GM23338 (cell line): ENCODE measurements around the gene SPINT2. TPM values are rescaled to one million over a fixed set of nuclear protein-coding genes. Genes with fewer than 3 reads are reported as not detected.

ENCODE experiments used
- ATAC-seq: fragments of 200-7000 bp; cut with Tn5 transposase; 3 replicates; pipeline ENCODE4 v1.9.1; 2020
- DNase-seq: peaks from one replicate; pipeline ENCODE4 v3.0.0-alpha.2; 2015; ENCODE audit warnings: low spot score
- H2AFZ ChIP-seq: fragments of 200-600 bp; sonication (generic); 2 replicates; pipeline ENCODE4 v1.8.0; 2016; ENCODE audit warnings: antibody characterized with exemption, mild to moderate bottlenecking, moderate library complexity
- H3F3A ChIP-seq: fragments of 200-600 bp; sonication (generic); replicated peaks from 2 replicates; pipeline ENCODE4 v1.8.0; 2017; ENCODE audit warnings: antibody characterized with exemption, mixed run types, low read depth
- H3K27ac ChIP-seq: fragments of 200-600 bp; sonication (generic); 2 replicates; pipeline ENCODE4 v1.6.1; 2016; ENCODE audit warnings: low read depth
- H3K27me3 ChIP-seq: fragments of 200-600 bp; sonication (generic); 2 replicates; pipeline ENCODE4 v1.8.0; 2016; ENCODE audit warnings: mild to moderate bottlenecking, mixed run types, moderate library complexity; ENCODE audit not compliant: insufficient read depth
- H3K36me3 ChIP-seq: fragments of 200-600 bp; sonication (generic); 2 replicates; pipeline ENCODE4 v1.8.0; 2016; ENCODE audit warnings: mild to moderate bottlenecking; ENCODE audit not compliant: insufficient read depth
- H3K4me1 ChIP-seq: fragments of 200-600 bp; sonication (generic); 2 replicates; pipeline ENCODE4 v1.8.0; 2016; ENCODE audit warnings: mild to moderate bottlenecking, moderate library complexity; ENCODE audit not compliant: insufficient read depth
- H3K4me2 ChIP-seq: fragments of 200-600 bp; sonication (generic); 2 replicates; pipeline ENCODE4 v1.7.1; 2017; ENCODE audit warnings: mixed run types
- H3K4me3 ChIP-seq: fragments of 200-600 bp; sonication (generic); 2 replicates; pipeline ENCODE4 v1.6.1; 2016; ENCODE audit warnings: mixed run types
- H3K79me2 ChIP-seq: fragments of 200-600 bp; sonication (generic); replicated peaks from 2 replicates; pipeline ENCODE4 v1.8.0; 2017; ENCODE audit warnings: mild to moderate bottlenecking; ENCODE audit not compliant: insufficient read depth
- H3K9me2 ChIP-seq: fragments of 200-600 bp; sonication (generic); 2 replicates; pipeline ENCODE4 v1.8.0; 2017; ENCODE audit not compliant: insufficient read depth
- H4K20me1 ChIP-seq: fragments of 200-600 bp; sonication (generic); replicated peaks from 2 replicates; pipeline ENCODE4 v1.8.0; 2017; ENCODE audit warnings: mild to moderate bottlenecking; ENCODE audit not compliant: insufficient read depth
- H3K27ac Mint-ChIP-seq: 2 replicates; pipeline ENCODE4 v1.8.0; 2020; ENCODE audit warnings: inconsistent platforms, mild to moderate bottlenecking, moderate library complexity, mixed read lengths
- H3K27me3 Mint-ChIP-seq: 3 replicates; pipeline ENCODE4 v1.8.0; 2022; ENCODE audit warnings: low read depth, mild to moderate bottlenecking, moderate library complexity, mixed read lengths, inconsistent platforms; ENCODE audit not compliant: insufficient read depth, poor library complexity
- H3K36me3 Mint-ChIP-seq: 3 replicates; pipeline ENCODE4 v1.8.0; 2021; ENCODE audit warnings: low read depth, mild to moderate bottlenecking, inconsistent platforms, moderate library complexity, mixed read lengths
- H3K4me1 Mint-ChIP-seq: 3 replicates; pipeline ENCODE4 v1.8.0; 2020; ENCODE audit warnings: mild to moderate bottlenecking, inconsistent platforms, mixed read lengths
- H3K4me3 Mint-ChIP-seq: 3 replicates; pipeline ENCODE4 v1.8.0; 2021; ENCODE audit warnings: moderate library complexity, mild to moderate bottlenecking, inconsistent platforms, mixed read lengths
- H3K9me3 Mint-ChIP-seq: 3 replicates; pipeline ENCODE4 v1.8.0; 2020; ENCODE audit warnings: moderate library complexity, mild to moderate bottlenecking, inconsistent platforms, mixed read lengths
- NANOG ChIP-seq: IDR thresholded peaks from 2 replicates; pipeline ENCODE4 v1.6.1; 2016; ENCODE audit warnings: antibody characterized with exemption, borderline replicate concordance
- POLR2AphosphoS5 ChIP-seq: IDR thresholded peaks from 2 replicates; pipeline ENCODE4 v1.6.1; 2016; ENCODE audit warnings: antibody characterized with exemption, low read depth
- ZNF114 ChIP-seq: fragments of 250-450 bp; sonication (Bioruptor Pico); IDR thresholded peaks from 2 replicates; pipeline ENCODE4 v1.5.0; 2020; ENCODE audit warnings: mild to moderate bottlenecking, moderate library complexity
- ZNF331 ChIP-seq: fragments of 250-450 bp; sonication (Bioruptor Pico); IDR thresholded peaks from 2 replicates; pipeline ENCODE4 v1.5.0; 2020; ENCODE audit warnings: low read depth, mild to moderate bottlenecking, moderate library complexity
- polyA plus RNA-seq: library from polyadenylated mRNA; unstranded; fragments of >200 nt; fragmentation: Nextera tagmentation; extraction: Ambion mirVana; gene quantifications from 2 replicates; pipeline ENCODE4 v1.2.1, GENCODE V29; 2016
- total RNA-seq: library from RNA; depleted of rRNA; stranded (reverse); fragments of >200 nt; shearing (Covaris generic); gene quantifications from 2 replicates; pipeline ENCODE4 v1.2.3, GENCODE V29; 2014
- TF ChIP-seq, protein P1 (sequence below): fragments of 250-450 bp; sonication (Bioruptor Pico); IDR thresholded peaks from 2 replicates; pipeline ENCODE4 v1.5.0; 2020; ENCODE audit warnings: mild to moderate bottlenecking, moderate library complexity
- TF ChIP-seq, protein P2 (sequence below): IDR thresholded peaks from 2 replicates; pipeline ENCODE4 v1.6.1; 2016; ENCODE audit warnings: antibody characterized with exemption

The SPINT2 gene
- total and polyA plus RNA-seq, 2 experiments from 2014 or later: 319 to 468 TPM

DNA sequence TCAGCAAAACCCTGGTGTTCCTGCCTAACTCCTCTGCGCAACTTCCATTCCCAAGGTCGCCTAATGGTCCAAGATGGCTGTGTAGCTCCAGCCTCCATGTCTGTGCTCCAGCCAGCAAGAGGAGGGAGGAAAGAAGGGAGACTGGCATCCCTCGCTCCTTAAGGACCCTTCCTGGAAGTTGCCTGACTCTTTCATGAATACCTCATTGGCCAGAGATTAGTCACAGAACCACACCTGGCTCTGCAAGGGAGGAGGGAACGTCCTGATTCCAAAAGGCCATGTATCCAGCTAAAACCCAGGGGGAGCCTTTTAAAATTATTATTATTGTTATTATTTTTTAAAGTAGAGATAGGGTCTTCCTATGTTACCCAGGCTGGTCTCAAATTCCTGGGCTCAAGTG lies 60.1 kb downstream of the SPINT2 start:
- no peaks in the 10 kb centered on the region; the same call in 1 of the 2 replicates for H4K20me1 ChIP-seq
- no peak overlapping the region for H3K27ac ChIP-seq
- no peak overlapping the region for H3K4me3 ChIP-seq
- no peak overlapping the region for H3K4me2 ChIP-seq
- H3K79me2 ChIP-seq: no peaks in the 10 kb centered on the region
- no peak for ATAC-seq
- no peaks in the 10 kb centered on the region; the same call in 1 of the 2 replicates for H3K4me1 ChIP-seq
- H3K27me3 Mint-ChIP-seq: peaks cover 20% of the 10 kb centered on the region
- H3K27me3 ChIP-seq: peaks cover 12% of the 10 kb centered on the region
- H3K9me3 Mint-ChIP-seq: no peaks in the 10 kb centered on the region; the same call in 2 of the 3 replicates
- 0 out of 2 replicates have a peak, but pooled peaks cover 5% of the 10 kb centered on the region for H3K36me3 ChIP-seq
- no peak overlapping the region for H3K4me3 Mint-ChIP-seq
- TF ChIP-seq NANOG: no peak
- no peak for TF ChIP-seq POLR2AphosphoS5
- no peak overlapping the region for H2AFZ ChIP-seq
- H3K9me2 ChIP-seq: no peaks in the 10 kb centered on the region
- peaks cover 6% of the 10 kb centered on the region; the same call in 2 of the 3 replicates for H3K36me3 Mint-ChIP-seq
- H3K4me1 Mint-ChIP-seq: peaks cover 9% of the 10 kb centered on the region; the same call in 2 of the 3 replicates
- H3K27ac Mint-ChIP-seq: no peak overlapping the region
- DNase-seq: no peak
- H3F3A ChIP-seq: 0 out of 2 replicates have a peak, but pooled peaks cover 2% of the 10 kb centered on the region

DNA sequence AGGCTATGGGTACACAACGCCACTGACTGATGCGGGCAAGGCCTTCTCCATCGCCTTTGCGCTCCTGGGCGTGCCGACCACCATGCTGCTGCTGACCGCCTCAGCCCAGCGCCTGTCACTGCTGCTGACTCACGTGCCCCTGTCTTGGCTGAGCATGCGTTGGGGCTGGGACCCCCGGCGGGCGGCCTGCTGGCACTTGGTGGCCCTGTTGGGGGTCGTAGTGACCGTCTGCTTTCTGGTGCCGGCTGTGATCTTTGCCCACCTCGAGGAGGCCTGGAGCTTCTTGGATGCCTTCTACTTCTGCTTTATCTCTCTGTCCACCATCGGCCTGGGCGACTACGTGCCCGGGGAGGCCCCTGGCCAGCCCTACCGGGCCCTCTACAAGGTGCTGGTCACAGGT lies 62.2 kb downstream of the SPINT2 start:
- no peak overlapping the region for H3K27ac ChIP-seq
- no peaks in the 10 kb centered on the region for H3K4me1 ChIP-seq
- no peaks in the 10 kb centered on the region for H3K79me2 ChIP-seq
- TF ChIP-seq ZNF331 (no peak), ZNF114 (CRISPR knock-in tag) (no peak)
- TF ChIP-seq, protein P1, sequence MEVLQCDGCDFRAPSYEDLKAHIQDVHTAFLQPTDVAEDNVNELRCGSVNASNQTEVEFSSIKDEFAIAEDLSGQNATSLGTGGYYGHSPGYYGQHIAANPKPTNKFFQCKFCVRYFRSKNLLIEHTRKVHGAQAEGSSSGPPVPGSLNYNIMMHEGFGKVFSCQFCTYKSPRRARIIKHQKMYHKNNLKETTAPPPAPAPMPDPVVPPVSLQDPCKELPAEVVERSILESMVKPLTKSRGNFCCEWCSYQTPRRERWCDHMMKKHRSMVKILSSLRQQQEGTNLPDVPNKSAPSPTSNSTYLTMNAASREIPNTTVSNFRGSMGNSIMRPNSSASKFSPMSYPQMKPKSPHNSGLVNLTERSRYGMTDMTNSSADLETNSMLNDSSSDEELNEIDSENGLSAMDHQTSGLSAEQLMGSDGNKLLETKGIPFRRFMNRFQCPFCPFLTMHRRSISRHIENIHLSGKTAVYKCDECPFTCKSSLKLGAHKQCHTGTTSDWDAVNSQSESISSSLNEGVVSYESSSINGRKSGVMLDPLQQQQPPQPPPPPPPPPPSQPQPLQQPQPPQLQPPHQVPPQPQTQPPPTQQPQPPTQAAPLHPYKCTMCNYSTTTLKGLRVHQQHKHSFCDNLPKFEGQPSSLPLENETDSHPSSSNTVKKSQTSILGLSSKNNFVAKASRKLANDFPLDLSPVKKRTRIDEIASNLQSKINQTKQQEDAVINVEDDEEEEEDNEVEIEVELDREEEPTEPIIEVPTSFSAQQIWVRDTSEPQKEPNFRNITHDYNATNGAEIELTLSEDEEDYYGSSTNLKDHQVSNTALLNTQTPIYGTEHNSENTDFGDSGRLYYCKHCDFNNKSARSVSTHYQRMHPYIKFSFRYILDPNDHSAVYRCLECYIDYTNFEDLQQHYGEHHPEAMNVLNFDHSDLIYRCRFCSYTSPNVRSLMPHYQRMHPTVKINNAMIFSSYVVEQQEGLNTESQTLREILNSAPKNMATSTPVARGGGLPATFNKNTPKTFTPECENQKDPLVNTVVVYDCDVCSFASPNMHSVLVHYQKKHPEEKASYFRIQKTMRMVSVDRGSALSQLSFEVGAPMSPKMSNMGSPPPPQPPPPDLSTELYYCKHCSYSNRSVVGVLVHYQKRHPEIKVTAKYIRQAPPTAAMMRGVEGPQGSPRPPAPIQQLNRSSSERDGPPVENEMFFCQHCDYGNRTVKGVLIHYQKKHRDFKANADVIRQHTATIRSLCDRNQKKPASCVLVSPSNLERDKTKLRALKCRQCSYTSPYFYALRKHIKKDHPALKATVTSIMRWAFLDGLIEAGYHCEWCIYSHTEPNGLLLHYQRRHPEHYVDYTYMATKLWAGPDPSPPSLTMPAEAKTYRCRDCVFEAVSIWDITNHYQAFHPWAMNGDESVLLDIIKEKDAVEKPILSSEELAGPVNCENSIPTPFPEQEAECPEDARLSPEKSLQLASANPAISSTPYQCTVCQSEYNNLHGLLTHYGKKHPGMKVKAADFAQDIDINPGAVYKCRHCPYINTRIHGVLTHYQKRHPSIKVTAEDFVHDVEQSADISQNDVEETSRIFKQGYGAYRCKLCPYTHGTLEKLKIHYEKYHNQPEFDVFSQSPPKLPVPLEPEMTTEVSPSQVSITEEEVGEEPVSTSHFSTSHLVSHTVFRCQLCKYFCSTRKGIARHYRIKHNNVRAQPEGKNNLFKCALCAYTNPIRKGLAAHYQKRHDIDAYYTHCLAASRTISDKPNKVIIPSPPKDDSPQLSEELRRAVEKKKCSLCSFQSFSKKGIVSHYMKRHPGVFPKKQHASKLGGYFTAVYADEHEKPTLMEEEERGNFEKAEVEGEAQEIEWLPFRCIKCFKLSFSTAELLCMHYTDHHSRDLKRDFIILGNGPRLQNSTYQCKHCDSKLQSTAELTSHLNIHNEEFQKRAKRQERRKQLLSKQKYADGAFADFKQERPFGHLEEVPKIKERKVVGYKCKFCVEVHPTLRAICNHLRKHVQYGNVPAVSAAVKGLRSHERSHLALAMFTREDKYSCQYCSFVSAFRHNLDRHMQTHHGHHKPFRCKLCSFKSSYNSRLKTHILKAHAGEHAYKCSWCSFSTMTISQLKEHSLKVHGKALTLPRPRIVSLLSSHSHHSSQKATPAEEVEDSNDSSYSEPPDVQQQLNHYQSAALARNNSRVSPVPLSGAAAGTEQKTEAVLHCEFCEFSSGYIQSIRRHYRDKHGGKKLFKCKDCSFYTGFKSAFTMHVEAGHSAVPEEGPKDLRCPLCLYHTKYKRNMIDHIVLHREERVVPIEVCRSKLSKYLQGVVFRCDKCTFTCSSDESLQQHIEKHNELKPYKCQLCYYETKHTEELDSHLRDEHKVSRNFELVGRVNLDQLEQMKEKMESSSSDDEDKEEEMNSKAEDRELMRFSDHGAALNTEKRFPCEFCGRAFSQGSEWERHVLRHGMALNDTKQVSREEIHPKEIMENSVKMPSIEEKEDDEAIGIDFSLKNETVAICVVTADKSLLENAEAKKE (CRISPR knock-in tag): no peak
- TF ChIP-seq, protein P2, sequence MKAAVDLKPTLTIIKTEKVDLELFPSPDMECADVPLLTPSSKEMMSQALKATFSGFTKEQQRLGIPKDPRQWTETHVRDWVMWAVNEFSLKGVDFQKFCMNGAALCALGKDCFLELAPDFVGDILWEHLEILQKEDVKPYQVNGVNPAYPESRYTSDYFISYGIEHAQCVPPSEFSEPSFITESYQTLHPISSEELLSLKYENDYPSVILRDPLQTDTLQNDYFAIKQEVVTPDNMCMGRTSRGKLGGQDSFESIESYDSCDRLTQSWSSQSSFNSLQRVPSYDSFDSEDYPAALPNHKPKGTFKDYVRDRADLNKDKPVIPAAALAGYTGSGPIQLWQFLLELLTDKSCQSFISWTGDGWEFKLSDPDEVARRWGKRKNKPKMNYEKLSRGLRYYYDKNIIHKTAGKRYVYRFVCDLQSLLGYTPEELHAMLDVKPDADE: no peak
- no peaks in the 10 kb centered on the region for H3K27me3 ChIP-seq
- peaks cover 1% of the 10 kb centered on the region; the same call in 2 of the 3 replicates for H3K4me1 Mint-ChIP-seq
- peaks cover 6% of the 10 kb centered on the region for H3K27me3 Mint-ChIP-seq
- H3K9me2 ChIP-seq: no peaks in the 10 kb centered on the region
- no peak overlapping the region for H3K4me3 Mint-ChIP-seq
- peaks cover 6% of the 10 kb centered on the region; the same call in 2 of the 3 replicates for H3K36me3 Mint-ChIP-seq
- H4K20me1 ChIP-seq: no peaks in the 10 kb centered on the region
- no peak overlapping the region for H3K27ac Mint-ChIP-seq
- H3F3A ChIP-seq: 0 out of 2 replicates have a peak, but pooled peaks cover 2% of the 10 kb centered on the region
- no peak overlapping the region for H3K4me3 ChIP-seq
- no peaks in the 10 kb centered on the region; the same call in 2 of the 3 replicates for H3K9me3 Mint-ChIP-seq
- no peak overlapping the region for H2AFZ ChIP-seq
- DNase-seq (no peak), ATAC-seq (no peak)
- H3K36me3 ChIP-seq: 0 out of 2 replicates have a peak, but pooled peaks cover 5% of the 10 kb centered on the region
- H3K4me2 ChIP-seq: no peak overlapping the region
